ENCODE results near the gene GABPA. TPM values are rescaled to one million over a fixed set of nuclear protein-coding genes. Genes with fewer than 3 reads are reported as not detected.
A peak's percentile ranks its signal among the peaks of the same experiment; 100 is the strongest.

Gene GABPA
- total and polyA plus RNA-seq, 2 of the 13 experiments (the other 11 are each of a cell fraction or from before 2014, with no cell fraction given): 7.4 to 13.2 TPM

DNA sequence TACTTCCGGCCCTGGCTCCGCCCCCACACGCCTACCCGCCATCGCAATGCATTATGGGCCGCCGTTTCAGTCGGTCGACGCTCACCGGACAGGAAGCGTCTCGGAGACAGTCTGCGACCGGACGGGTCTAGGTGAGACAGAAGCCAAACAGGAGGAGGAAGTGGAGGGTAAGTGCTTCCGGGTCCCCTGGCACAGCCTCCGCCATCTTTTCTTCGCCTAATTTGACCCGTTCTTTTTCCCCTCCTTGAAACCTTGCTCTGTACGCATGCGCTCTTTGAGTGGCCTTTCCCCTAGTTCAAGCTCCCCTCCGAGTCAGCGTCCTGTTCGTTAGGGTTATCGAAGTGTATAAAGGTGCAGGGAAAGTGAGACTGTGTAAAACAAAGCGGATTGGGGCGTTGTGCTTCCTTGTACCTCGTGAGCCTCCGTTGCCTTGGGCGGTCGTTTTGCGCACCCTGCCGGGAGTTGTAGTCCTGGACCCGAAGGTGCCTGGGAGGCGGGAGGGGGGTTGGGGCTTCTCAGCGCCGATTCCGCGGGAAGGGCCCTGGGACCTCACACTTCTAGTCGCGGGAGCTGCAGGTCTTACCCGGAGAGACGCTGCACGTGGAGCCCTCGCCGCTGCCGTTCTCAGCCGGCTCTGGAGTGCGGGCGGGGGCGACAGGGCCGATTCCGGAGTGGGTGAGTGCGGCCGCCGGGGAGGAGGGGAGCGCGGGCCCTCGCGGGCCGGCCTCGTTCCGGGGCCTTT lies at the start of gene GABPA, which contains the start of gene ATP5PF (continued):
- TF ChIP-seq, protein P1, sequence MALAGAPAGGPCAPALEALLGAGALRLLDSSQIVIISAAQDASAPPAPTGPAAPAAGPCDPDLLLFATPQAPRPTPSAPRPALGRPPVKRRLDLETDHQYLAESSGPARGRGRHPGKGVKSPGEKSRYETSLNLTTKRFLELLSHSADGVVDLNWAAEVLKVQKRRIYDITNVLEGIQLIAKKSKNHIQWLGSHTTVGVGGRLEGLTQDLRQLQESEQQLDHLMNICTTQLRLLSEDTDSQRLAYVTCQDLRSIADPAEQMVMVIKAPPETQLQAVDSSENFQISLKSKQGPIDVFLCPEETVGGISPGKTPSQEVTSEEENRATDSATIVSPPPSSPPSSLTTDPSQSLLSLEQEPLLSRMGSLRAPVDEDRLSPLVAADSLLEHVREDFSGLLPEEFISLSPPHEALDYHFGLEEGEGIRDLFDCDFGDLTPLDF (CRISPR knock-in tag; IDR thresholded peaks at IDR 0.05): peak; percentile 56
- TF ChIP-seq, protein P2, sequence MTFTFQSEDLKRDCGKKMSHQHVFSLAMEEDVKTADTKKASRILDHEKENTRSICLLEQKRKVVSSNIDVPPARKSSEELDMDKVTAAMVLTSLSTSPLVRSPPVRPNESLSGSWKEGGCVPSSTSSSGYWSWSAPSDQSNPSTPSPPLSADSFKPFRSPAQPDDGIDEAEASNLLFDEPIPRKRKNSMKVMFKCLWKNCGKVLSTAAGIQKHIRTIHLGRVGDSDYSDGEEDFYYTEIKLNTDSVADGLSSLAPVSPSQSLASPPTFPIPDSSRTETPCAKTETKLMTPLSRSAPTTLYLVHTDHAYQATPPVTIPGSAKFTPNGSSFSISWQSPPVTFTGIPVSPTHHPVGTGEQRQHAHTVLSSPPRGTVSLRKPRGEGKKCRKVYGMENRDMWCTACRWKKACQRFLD (CRISPR knock-in tag; IDR thresholded peaks at IDR 0.05; ENCODE audit: borderline replicate concordance): 0 out of 2 replicates have a peak, but pooled peaks have one; percentile 64
- TF ChIP-seq GATAD1 (CRISPR knock-in tag; IDR thresholded peaks at IDR 0.05): peak; percentile 93
- peak; percentile 64 for TF ChIP-seq HDAC2 (CRISPR knock-in tag; IDR thresholded peaks at IDR 0.05)
- no peak for TF ChIP-seq TOPORS (CRISPR knock-in tag; IDR thresholded peaks at IDR 0.05)
- peak; percentile 96 for TF ChIP-seq ZC3H13 (CRISPR knock-in tag; IDR thresholded peaks at IDR 0.05)
- TF ChIP-seq NPAS2 (CRISPR knock-in tag; IDR thresholded peaks at IDR 0.05; ENCODE audit: borderline replicate concordance): no peak
- no peak for TF ChIP-seq HNRNPH1 (optimal IDR thresholded peaks at IDR 0.05; ENCODE audit: low read depth, low read length)
- TF ChIP-seq, protein P3, sequence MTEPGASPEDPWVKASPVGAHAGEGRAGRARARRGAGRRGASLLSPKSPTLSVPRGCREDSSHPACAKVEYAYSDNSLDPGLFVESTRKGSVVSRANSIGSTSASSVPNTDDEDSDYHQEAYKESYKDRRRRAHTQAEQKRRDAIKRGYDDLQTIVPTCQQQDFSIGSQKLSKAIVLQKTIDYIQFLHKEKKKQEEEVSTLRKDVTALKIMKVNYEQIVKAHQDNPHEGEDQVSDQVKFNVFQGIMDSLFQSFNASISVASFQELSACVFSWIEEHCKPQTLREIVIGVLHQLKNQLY (CRISPR knock-in tag; IDR thresholded peaks at IDR 0.05): peak; percentile 20; the same call in 1 of the 2 replicates
- peak; percentile 85; the same call in 1 of the 3 replicates for TF ChIP-seq MXI1 (IDR thresholded peaks at IDR 0.05; ENCODE audit: borderline replicate concordance, low read depth, low read length)
- no peak for TF ChIP-seq SMARCC2 (IDR thresholded peaks at IDR 0.05)
- no peak for TF ChIP-seq ATRX (CRISPR knock-in tag; IDR thresholded peaks at IDR 0.05; ENCODE audit: borderline replicate concordance)
- TF ChIP-seq ZNF430 (CRISPR knock-in tag; IDR thresholded peaks at IDR 0.05): peak; percentile 73; the same call in 1 of the 2 replicates
- no peak for TF ChIP-seq FLYWCH1 (CRISPR knock-in tag; IDR thresholded peaks at IDR 0.05)
- TF ChIP-seq, protein P4, sequence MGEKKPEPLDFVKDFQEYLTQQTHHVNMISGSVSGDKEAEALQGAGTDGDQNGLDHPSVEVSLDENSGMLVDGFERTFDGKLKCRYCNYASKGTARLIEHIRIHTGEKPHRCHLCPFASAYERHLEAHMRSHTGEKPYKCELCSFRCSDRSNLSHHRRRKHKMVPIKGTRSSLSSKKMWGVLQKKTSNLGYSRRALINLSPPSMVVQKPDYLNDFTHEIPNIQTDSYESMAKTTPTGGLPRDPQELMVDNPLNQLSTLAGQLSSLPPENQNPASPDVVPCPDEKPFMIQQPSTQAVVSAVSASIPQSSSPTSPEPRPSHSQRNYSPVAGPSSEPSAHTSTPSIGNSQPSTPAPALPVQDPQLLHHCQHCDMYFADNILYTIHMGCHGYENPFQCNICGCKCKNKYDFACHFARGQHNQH (CRISPR knock-in tag; IDR thresholded peaks at IDR 0.05): peak; percentile 81
- no peak for TF ChIP-seq ZNF180 (CRISPR knock-in tag; IDR thresholded peaks at IDR 0.05; ENCODE audit: borderline replicate concordance, low read depth)
- peak; percentile 93 for TF ChIP-seq PHF20 (CRISPR knock-in tag; IDR thresholded peaks at IDR 0.05)
- TF ChIP-seq ZNF7 (CRISPR knock-in tag; IDR thresholded peaks at IDR 0.05): no peak
- no peak for TF ChIP-seq SMARCE1 (IDR thresholded peaks at IDR 0.05; ENCODE audit: borderline replicate concordance)
- peak; percentile 45; the same call in 1 of the 2 replicates for TF ChIP-seq ZIK1 (CRISPR knock-in tag; IDR thresholded peaks at IDR 0.05; ENCODE audit: borderline replicate concordance, low read depth)
- TF ChIP-seq FOXK2 (IDR thresholded peaks at IDR 0.05): 0 out of 2 replicates have a peak, but pooled peaks have one; percentile 18
- TF ChIP-seq, protein P5, sequence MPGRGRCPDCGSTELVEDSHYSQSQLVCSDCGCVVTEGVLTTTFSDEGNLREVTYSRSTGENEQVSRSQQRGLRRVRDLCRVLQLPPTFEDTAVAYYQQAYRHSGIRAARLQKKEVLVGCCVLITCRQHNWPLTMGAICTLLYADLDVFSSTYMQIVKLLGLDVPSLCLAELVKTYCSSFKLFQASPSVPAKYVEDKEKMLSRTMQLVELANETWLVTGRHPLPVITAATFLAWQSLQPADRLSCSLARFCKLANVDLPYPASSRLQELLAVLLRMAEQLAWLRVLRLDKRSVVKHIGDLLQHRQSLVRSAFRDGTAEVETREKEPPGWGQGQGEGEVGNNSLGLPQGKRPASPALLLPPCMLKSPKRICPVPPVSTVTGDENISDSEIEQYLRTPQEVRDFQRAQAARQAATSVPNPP (CRISPR knock-in tag; IDR thresholded peaks at IDR 0.05): peak; percentile 47; the same call in 1 of the 2 replicates
- no peak for TF ChIP-seq CEBPG (CRISPR knock-in tag; IDR thresholded peaks at IDR 0.05)
- no peak for TF ChIP-seq ARNT (IDR thresholded peaks at IDR 0.05)
- TF ChIP-seq, protein P6, sequence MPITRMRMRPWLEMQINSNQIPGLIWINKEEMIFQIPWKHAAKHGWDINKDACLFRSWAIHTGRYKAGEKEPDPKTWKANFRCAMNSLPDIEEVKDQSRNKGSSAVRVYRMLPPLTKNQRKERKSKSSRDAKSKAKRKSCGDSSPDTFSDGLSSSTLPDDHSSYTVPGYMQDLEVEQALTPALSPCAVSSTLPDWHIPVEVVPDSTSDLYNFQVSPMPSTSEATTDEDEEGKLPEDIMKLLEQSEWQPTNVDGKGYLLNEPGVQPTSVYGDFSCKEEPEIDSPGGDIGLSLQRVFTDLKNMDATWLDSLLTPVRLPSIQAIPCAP (CRISPR knock-in tag; IDR thresholded peaks at IDR 0.05; ENCODE audit: low read depth): no peak
